Measurements from ENCODE around the gene PCDH9. TPM values are rescaled to one million over a fixed set of nuclear protein-coding genes. Genes with fewer than 3 reads are reported as not detected.
"Not testable (repeated sequence)": the region's sequence is repeated elsewhere in the genome, so short reads cannot be mapped to it uniquely, and the experiment has no call there.

Gene PCDH9
- total RNA-seq, 1 donor from 2014 or later, result 0.26 TPM

DNA sequence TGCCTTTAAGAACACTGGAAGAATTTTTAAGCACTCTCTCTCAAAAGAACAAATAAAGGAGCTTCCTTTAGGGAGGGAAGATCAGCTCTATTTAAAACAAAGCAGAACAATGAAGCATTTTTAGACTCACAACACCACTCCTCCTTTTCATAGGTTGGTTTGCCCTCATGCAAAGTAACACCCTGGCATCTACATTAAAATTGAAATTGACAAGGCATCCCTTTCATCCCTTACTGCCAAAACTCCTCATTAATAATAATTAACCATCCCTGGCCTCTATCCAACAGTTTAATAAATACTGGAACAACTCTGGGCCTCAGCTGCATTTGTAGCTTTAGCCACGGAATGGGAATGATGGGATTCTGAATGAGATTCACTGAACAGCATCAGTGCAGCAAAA is 929.1 kb downstream of the PCDH9 start:
- H3K36me3 ChIP-seq (ENCODE audit: control insufficient read depth, insufficient read depth, low read length), result no peaks in the 10 kb centered on the region
- H3K4me3 ChIP-seq (ENCODE audit: low read depth, low read length), result no peak overlapping the region
- H3K27me3 ChIP-seq (ENCODE audit: control insufficient read depth, insufficient read depth, low read length), result no peaks in the 10 kb centered on the region
- TF ChIP-seq, protein P1, sequence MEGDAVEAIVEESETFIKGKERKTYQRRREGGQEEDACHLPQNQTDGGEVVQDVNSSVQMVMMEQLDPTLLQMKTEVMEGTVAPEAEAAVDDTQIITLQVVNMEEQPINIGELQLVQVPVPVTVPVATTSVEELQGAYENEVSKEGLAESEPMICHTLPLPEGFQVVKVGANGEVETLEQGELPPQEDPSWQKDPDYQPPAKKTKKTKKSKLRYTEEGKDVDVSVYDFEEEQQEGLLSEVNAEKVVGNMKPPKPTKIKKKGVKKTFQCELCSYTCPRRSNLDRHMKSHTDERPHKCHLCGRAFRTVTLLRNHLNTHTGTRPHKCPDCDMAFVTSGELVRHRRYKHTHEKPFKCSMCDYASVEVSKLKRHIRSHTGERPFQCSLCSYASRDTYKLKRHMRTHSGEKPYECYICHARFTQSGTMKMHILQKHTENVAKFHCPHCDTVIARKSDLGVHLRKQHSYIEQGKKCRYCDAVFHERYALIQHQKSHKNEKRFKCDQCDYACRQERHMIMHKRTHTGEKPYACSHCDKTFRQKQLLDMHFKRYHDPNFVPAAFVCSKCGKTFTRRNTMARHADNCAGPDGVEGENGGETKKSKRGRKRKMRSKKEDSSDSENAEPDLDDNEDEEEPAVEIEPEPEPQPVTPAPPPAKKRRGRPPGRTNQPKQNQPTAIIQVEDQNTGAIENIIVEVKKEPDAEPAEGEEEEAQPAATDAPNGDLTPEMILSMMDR (IDR thresholded peaks at IDR 0.05; ENCODE audit: insufficient read depth, low read length, severe bottlenecking), result no peak
- DNase-seq (ENCODE audit: low read depth), result no peak
- FAIRE-seq, result no peak

DNA sequence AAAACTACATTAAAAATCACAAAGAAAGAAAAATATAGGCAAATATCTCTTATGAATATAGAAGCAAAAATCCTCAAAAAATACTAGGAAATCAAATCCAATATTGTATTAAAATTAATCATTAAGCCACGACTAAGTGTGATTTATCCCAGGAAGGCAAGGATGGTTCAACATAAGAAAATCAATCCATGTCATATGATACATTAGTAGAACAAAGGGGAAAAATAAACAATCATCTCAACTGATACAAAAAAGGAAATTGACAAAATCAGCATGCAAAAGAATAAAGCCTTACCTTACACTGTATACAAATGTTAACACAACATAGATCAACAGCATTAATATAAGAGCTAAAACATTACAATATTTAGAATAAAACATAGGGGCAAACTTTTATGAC is 933.3 kb downstream of the PCDH9 start:
- TF ChIP-seq, protein P1 (IDR thresholded peaks at IDR 0.05; ENCODE audit: insufficient read depth, low read length, severe bottlenecking), result no peak
- no peak overlapping the region for H3K4me3 ChIP-seq (ENCODE audit: low read depth, low read length)

DNA sequence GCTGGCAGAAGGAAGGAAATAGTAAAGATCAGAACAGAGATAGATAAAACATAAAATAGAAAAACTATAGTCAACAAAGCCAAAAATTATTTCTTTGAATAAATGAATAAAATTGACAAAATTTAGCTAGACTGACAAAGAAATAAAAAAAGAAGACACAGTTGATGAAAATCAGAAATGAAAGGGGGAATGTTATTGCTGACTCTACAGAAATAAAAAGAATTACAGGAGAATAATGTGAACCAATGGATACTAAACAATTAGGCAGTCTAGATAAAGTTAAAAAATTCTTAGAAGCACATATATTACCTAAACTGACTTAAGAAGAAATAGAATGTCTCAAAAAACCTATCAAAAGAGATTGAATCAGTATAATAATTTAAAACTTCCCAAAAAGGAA is 933.8 kb downstream of the PCDH9 start:
- Histone ChIP-seq H3K36me3 (ENCODE audit: control insufficient read depth, insufficient read depth, low read length) (no peaks in the 10 kb centered on the region), H3K4me3 (ENCODE audit: low read depth, low read length) (no peak overlapping the region), H3K27me3 (ENCODE audit: control insufficient read depth, insufficient read depth, low read length) (no peaks in the 10 kb centered on the region)
- TF ChIP-seq, protein P1 (IDR thresholded peaks at IDR 0.05; ENCODE audit: insufficient read depth, low read length, severe bottlenecking), result no peak
- FAIRE-seq (no peak), DNase-seq (ENCODE audit: low read depth) (no peak)

More for the DNA sequence above, 933.3 kb downstream of the PCDH9 start:
- Histone ChIP-seq H3K36me3 (ENCODE audit: control insufficient read depth, insufficient read depth, low read length) (no peaks in the 10 kb centered on the region), H3K27me3 (ENCODE audit: control insufficient read depth, insufficient read depth, low read length) (no peaks in the 10 kb centered on the region)
- FAIRE-seq (no peak), DNase-seq (ENCODE audit: low read depth) (no peak)

DNA sequence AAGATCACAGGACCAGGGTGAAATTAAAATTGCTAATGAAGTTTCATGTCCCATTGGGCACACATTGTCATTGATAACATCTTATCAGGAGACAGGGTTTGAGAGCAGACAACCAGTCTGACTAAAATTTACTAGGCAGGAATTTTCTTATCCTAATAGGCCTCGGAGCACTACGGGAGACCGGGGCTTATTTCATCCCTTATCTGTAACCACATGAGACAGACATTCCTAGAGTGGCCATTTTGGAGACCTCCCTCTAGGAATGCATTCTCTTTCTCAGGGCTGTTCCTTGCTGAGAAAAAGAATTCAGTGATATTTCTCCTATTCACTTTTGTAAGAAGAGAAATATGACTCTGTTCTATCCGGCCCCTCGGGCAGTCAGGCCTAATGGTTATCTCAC is 943.3 kb downstream of the PCDH9 start:
- not testable (repeated sequence) for FAIRE-seq; DNase-seq (ENCODE audit: low read depth); H3K27me3 ChIP-seq (ENCODE audit: control insufficient read depth, insufficient read depth, low read length); H3K36me3 ChIP-seq (ENCODE audit: control insufficient read depth, insufficient read depth, low read length); H3K4me3 ChIP-seq (ENCODE audit: low read depth, low read length)

DNA sequence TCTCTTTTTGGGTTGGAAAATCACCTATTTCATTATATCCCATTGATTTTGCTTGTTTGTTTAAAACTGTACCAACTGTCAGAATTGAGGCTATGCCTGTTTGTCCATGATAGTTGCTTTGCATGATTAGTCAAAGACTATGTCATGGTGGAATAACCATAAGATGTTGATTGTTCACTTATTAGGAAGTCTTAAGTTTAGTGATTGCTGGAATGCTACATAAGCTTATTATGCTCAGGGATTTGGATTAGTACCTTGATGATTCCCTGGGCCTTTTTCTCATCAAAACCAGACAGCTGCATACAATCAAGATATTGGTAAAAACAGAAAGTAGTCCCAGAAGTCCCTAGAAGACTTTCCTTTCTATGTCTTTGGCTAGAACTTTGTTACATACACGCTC is 954.7 kb downstream of the PCDH9 start:
- no peaks in the 10 kb centered on the region for H3K36me3 ChIP-seq (ENCODE audit: control insufficient read depth, insufficient read depth, low read length)
- no peak for DNase-seq (ENCODE audit: low read depth)
- no peaks in the 10 kb centered on the region for H3K27me3 ChIP-seq (ENCODE audit: control insufficient read depth, insufficient read depth, low read length)
- TF ChIP-seq, protein P1 (IDR thresholded peaks at IDR 0.05; ENCODE audit: insufficient read depth, low read length, severe bottlenecking), result no peak
- no peak overlapping the region for H3K4me3 ChIP-seq (ENCODE audit: low read depth, low read length)
- no peak for FAIRE-seq

DNA sequence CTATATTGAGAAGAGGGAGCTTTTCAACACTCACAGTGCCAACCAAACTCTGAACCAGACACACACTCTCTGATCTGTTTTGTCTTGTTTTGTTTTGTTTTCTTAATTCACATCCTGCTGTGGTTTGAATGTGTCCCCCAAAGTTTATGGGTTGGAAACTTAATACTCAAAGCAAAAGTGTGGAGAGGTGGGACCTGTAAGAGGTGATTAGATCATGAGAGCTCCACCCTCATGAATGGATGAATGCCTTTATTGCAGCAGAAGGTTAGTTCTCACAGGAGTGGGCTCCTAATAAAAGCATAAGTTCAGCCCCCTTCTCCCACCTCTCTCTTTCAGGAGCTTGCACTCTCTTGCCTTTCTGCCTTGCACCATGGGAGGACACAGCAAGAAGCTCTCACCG is 957.1 kb downstream of the PCDH9 start:
- H3K4me3 ChIP-seq (ENCODE audit: low read depth, low read length), result no peak overlapping the region
- DNase-seq (ENCODE audit: low read depth), result no peak
- H3K27me3 ChIP-seq (ENCODE audit: control insufficient read depth, insufficient read depth, low read length), result no peaks in the 10 kb centered on the region
- H3K36me3 ChIP-seq (ENCODE audit: control insufficient read depth, insufficient read depth, low read length), result no peaks in the 10 kb centered on the region
- TF ChIP-seq, protein P1 (IDR thresholded peaks at IDR 0.05; ENCODE audit: insufficient read depth, low read length, severe bottlenecking), result no peak
- no peak for FAIRE-seq

All from bronchial epithelial cell (primary cell).